Chondrocyte (in vitro differentiated cells): Measurements from ENCODE around the gene KIF24. TPM values are rescaled to one million over a fixed set of nuclear protein-coding genes. Genes with fewer than 3 reads are reported as not detected.
"Not testable (repeated sequence)": the region's sequence is repeated elsewhere in the genome, so short reads cannot be mapped to it uniquely, and the experiment has no call there.

ENCODE experiments used
- DNase-seq: peaks from one replicate; pipeline ENCODE4 v3.0.0; 2021; ENCODE audit warnings: mixed read lengths, low spot score
- H3K27ac Mint-ChIP-seq: one replicate; pipeline ENCODE4 v1.8.0; 2021; ENCODE audit warnings: mild to moderate bottlenecking, moderate library complexity, mixed read lengths; ENCODE audit not compliant: unreplicated experiment
- H3K27me3 Mint-ChIP-seq: 2 replicates; pipeline ENCODE4 v1.8.0; 2021; ENCODE audit warnings: low read depth, mixed read lengths
- H3K36me3 Mint-ChIP-seq: 2 replicates; pipeline ENCODE4 v1.8.0; 2021; ENCODE audit warnings: low read depth, mixed read lengths
- H3K4me1 Mint-ChIP-seq: 2 replicates; pipeline ENCODE4 v1.8.0; 2021; ENCODE audit warnings: low read depth, mild to moderate bottlenecking, mixed read lengths
- H3K4me3 Mint-ChIP-seq: one replicate; pipeline ENCODE4 v1.8.0; 2021; ENCODE audit warnings: mild to moderate bottlenecking, moderate library complexity, mixed read lengths; ENCODE audit not compliant: unreplicated experiment
- H3K9me3 Mint-ChIP-seq: 2 replicates; pipeline ENCODE4 v1.8.0; 2021; ENCODE audit warnings: low read depth, mixed read lengths
- total RNA-seq: library from RNA; stranded (reverse); gene quantifications from 3 replicates; pipeline ENCODE4 v1.2.1, GENCODE V29; 2021
- TF ChIP-seq, protein P1 (sequence below): fragments of 200-600 bp; sonication (generic); IDR thresholded peaks from 2 replicates; pipeline ENCODE4 v1.5.0; 2021; ENCODE audit warnings: antibody characterized with exemption, mild to moderate bottlenecking, moderate library complexity

The KIF24 gene
- total RNA-seq, 1 donor from 2014 or later, result 0.90 TPM

DNA sequence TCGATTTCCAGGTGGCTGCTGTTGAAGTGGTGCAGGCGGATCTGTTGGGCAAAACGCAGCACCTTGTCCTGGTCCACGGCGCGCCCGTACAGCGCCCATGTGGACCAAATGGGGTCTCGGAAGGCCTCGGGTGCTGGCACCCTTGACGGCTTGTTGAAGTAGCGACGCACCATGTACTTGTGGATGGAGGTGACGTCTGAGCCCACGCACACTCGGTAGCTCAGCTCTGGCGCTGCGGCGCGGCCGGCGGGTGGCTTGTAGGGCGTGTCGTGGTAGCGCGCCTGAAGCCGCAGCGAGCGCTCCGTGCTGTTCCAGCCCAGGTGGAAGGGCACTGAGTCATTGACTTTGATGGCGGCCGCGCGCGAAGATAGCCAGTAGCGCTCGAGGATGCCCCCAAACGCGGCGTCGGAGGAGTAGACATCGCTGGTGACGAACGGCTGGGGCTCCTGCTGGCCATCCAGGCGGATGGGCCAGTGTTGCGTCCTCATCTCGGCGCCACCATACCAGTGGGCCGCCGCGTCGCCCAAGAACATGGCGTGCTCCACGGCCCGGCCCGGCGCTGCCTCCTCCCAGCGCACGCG is 42.9 kb upstream of the KIF24 start:
- DNase-seq, result no peak
- TF ChIP-seq, protein P1, sequence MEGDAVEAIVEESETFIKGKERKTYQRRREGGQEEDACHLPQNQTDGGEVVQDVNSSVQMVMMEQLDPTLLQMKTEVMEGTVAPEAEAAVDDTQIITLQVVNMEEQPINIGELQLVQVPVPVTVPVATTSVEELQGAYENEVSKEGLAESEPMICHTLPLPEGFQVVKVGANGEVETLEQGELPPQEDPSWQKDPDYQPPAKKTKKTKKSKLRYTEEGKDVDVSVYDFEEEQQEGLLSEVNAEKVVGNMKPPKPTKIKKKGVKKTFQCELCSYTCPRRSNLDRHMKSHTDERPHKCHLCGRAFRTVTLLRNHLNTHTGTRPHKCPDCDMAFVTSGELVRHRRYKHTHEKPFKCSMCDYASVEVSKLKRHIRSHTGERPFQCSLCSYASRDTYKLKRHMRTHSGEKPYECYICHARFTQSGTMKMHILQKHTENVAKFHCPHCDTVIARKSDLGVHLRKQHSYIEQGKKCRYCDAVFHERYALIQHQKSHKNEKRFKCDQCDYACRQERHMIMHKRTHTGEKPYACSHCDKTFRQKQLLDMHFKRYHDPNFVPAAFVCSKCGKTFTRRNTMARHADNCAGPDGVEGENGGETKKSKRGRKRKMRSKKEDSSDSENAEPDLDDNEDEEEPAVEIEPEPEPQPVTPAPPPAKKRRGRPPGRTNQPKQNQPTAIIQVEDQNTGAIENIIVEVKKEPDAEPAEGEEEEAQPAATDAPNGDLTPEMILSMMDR, result no peak
- H3K9me3 Mint-ChIP-seq, result peaks cover 6% of the 10 kb centered on the region

DNA sequence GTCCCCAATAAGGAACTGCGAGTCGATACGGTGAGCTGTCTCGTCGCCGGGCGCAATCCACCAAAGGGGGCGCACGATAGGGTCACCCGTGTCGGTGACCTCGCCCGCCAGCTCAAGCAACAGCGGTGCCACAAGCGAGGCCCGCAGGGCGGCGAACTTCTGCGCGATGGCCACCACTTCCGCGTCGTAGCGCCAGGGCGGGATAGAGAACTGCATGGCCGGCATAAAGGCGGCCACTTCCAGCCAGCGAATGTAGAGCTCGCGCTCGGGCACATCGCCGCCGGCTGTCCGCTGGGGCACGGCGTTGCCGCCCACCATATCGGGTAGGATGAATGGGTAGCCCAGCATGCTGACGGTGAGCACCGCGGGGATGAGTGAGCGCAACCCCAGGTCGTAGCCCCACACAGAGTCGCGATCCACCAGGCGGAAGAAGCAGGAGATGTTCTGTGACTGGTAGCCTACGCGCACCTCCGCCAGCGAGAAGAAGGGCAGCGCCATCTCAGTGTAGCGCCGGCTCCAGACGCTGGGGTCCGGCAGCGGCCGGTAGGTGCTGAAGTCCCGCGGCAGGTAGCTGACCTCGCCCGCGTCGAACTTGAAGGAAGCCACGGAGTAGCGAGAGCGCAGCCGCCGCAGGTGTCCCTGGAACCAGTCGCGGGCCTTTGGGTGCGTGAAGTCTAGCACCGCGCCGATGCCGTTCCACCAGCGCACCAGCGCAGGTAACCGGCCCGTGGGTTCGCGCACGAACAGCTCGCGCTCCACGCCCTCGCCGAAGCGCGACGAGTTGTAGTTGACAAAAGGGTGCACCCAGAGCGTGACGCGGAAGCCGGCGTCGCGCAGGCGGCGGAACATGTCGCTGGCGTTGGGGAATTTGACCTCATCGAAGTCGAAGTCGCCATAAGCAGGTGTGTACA is 42.2 kb upstream of the KIF24 start:
- TF ChIP-seq, protein P1, result no peak
- H3K36me3 Mint-ChIP-seq, result peaks cover 14% of the 10 kb centered on the region
- no peak overlapping the region for H3K4me3 Mint-ChIP-seq

More for the DNA sequence above, 42.9 kb upstream of the KIF24 start:
- Mint-ChIP-seq H3K4me1 (peaks cover 13% of the 10 kb centered on the region), H3K27me3 (no peaks in the 10 kb centered on the region), H3K36me3 (peaks cover 14% of the 10 kb centered on the region), H3K4me3 (no peak overlapping the region), H3K27ac (no peak overlapping the region)

DNA sequence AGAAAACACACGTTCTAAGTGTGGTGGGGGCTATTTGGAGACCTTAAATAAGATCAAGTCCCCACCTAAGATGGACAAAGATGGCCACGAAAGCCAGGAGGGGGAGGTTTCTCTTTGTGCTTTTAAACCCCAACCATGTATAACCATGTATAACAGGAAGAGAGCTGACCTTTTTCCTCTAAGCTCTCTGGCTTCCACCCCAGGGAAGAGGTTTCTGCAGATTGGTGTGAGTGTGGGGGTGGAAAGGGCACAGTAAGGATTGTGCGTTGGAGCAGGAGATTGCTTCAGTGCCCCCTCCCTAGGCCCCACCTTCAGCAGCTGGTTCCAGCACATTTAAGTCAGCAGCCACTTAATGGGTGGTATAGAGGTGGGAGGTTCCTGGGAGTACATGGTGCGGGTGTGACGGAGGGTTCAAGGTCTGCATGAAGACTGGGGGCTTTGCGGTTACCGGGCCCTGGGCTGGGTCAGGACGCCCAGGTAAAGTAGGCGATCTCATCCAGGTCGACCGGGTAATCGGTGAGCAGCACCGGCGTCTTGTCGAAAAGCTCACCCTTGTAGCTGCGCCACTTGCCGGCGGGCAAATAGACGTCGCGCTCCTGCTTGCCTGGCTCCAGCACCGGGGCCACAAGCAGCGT is 41.4 kb upstream of the KIF24 start:
- peaks cover 14% of the 10 kb centered on the region for H3K36me3 Mint-ChIP-seq
- H3K4me3 Mint-ChIP-seq, result no peak overlapping the region
- H3K27ac Mint-ChIP-seq, result no peak overlapping the region
- TF ChIP-seq, protein P1, result no peak
- DNase-seq, result no peak
- peaks cover 6% of the 10 kb centered on the region for H3K9me3 Mint-ChIP-seq
- H3K4me1 Mint-ChIP-seq, result peaks cover 3% of the 10 kb centered on the region
- H3K27me3 Mint-ChIP-seq, result no peaks in the 10 kb centered on the region

More for the DNA sequence above, 42.2 kb upstream of the KIF24 start:
- Mint-ChIP-seq H3K27me3 (no peaks in the 10 kb centered on the region), H3K27ac (no peak overlapping the region), H3K4me1 (peaks cover 10% of the 10 kb centered on the region), H3K9me3 (peaks cover 6% of the 10 kb centered on the region)
- DNase-seq, result no peak

DNA sequence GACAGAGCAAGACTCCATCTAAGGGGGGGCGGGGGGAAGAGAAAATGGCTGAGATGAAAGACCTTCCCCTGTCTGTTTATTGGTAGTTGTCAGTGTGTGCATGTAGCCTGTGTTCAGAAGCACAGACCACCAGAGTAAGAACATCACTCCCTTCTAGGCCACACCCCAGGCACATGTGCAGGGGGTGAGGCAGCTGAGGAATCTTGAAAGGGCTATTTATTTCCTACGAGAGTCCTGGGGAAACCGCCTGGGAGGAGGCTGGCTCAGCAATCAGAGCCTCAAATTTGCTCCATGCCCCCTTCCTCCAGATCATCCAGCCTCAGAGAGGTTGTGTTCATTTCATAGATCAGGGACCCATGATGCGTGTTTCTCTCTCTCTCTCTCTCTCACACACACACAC is 40.6 kb upstream of the KIF24 start:
- no peak for DNase-seq
- TF ChIP-seq, protein P1, result no peak
- Mint-ChIP-seq H3K27ac (no peak overlapping the region), H3K27me3 (no peaks in the 10 kb centered on the region), H3K36me3 (peaks cover 14% of the 10 kb centered on the region), H3K4me1 (no peaks in the 10 kb centered on the region), H3K4me3 (no peak overlapping the region), H3K9me3 (peaks cover 6% of the 10 kb centered on the region)

DNA sequence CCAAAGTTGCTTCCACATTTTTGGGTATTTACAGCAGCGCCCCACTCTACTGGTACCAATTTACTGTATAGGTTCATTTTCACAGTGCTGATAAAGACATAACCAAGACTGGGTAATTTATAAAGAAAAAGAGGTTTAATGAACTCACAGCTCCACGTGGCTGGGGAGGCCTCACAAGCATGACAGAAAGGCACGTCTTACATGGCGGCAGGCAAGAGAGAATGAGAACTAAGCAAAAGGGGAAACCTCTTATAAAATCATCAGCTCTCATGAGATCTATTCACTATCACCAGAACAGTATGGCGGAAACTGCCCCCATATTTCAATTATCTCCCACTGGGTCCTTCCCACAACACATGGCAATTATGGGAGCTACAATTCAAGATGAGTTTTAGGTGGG is 39.7 kb upstream of the KIF24 start:
- not testable (repeated sequence) for H3K9me3 Mint-ChIP-seq, H3K27ac Mint-ChIP-seq, H3K4me3 Mint-ChIP-seq, H3K4me1 Mint-ChIP-seq, H3K27me3 Mint-ChIP-seq, DNase-seq
- H3K36me3 Mint-ChIP-seq, result peaks cover 14% of the 10 kb centered on the region

DNA sequence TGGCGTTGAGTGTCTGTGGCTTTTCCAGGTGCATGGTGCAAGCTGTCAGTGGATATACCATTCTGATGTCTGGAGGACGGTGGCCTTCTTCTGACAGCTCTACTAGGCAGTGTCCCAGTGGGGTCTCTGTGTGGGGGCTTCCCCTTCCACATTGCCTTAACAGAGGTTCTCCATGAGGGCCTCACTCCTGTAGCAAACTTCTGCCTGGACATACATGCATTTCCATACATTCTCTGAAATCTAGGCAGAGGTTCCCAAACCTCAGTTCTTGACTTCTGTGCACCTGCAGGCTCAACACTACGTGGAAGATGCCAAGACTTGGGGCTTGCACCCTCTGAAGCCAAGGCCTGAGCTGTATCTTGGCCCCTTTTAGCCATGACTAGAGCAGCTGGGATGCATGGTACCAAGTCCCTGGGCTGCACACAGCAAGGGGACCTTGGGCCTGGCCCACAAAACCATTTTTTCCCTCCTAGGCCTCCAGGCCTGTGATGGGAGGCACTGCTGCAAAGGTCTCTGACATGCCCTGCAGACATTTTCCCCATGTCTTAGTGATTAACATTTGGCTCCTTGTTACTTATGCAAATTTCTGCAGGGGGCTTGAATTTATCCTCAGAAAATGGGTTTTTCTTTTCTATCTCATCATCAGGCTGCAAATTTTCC is 38.8 kb upstream of the KIF24 start:
- H3K27me3 Mint-ChIP-seq, H3K4me3 Mint-ChIP-seq, H3K4me1 Mint-ChIP-seq, DNase-seq, H3K27ac Mint-ChIP-seq, H3K9me3 Mint-ChIP-seq: not testable (repeated sequence)
- peaks cover 14% of the 10 kb centered on the region for H3K36me3 Mint-ChIP-seq
